GM12892 (cell line): ENCODE data around the gene TAF11L13.

Experiments
- POLR2A ChIP-seq: IDR thresholded peaks from 2 replicates; pipeline ENCODE4 v1.6.1; 2011; ENCODE audit warnings: low read depth, low read length, control low read depth
- POLR2AphosphoS5 ChIP-seq: IDR thresholded peaks from 2 replicates; pipeline ENCODE4 v1.6.1; 2011; ENCODE audit warnings: low read depth, low read length, control low read depth

GRCh38 chr5:17680737-17681136 lies 48.8 kb downstream of the TAF11L13 start:
- TF ChIP-seq POLR2A (no peak), POLR2AphosphoS5 (no peak)
